HepG2 (cell line): ENCODE measurements around the gene CA14. TPM values are rescaled to one million over a fixed set of nuclear protein-coding genes. Genes with fewer than 3 reads are reported as not detected.
A peak's percentile ranks its signal among the peaks of the same experiment; 100 is the strongest.

Experiments used
- ARNTL ChIP-seq: sonication (generic); formaldehyde crosslinking; IDR thresholded peaks from 2 replicates; pipeline ENCODE4 v1.4.0; 2020; ENCODE audit warnings: mild to moderate bottlenecking, missing genetic modification reagents
- ETS1 ChIP-seq: sonication (generic); formaldehyde crosslinking; IDR thresholded peaks from 2 replicates; pipeline ENCODE4 v1.4.0; 2020; ENCODE audit warnings: missing genetic modification reagents
- FUBP1 ChIP-seq: sonication (generic); formaldehyde crosslinking; IDR thresholded peaks from 2 replicates; pipeline ENCODE4 v1.5.1; 2020; ENCODE audit warnings: missing genetic modification reagents, mild to moderate bottlenecking, borderline replicate concordance
- IKZF5 ChIP-seq: IDR thresholded peaks from 2 replicates; pipeline ENCODE4 v1.6.1; 2018; ENCODE audit warnings: missing genetic modification reagents, mild to moderate bottlenecking, missing compliant biosample characterization
- KMT2B ChIP-seq: IDR thresholded peaks from 2 replicates; pipeline ENCODE4 v1.6.1; 2016; ENCODE audit warnings: missing genetic modification reagents, missing compliant biosample characterization
- MAFF ChIP-seq: IDR thresholded peaks from 2 replicates; pipeline ENCODE4 v1.6.1; 2011; ENCODE audit warnings: low read depth, low read length, improper control_type of control experiment
- MAZ ChIP-seq, 2 experiments: sonication (generic) in 1 of 2; formaldehyde crosslinking in 1 of 2; IDR thresholded peaks; 2 replicates each; pipeline versions ENCODE4 v1.5.0 to v1.6.1; 2012 to 2020; ENCODE audit warnings: low read depth in 2 of 2, mild to moderate bottlenecking in 2 of 2, borderline replicate concordance in 1 of 2, improper control_type of control experiment in 1 of 2, low read length in 1 of 2, missing genetic modification reagents in 1 of 2, moderate library complexity in 1 of 2
- MNT ChIP-seq: fragments of 450-650 bp; IDR thresholded peaks from 2 replicates; pipeline ENCODE4 v1.6.1; 2016
- MTERF4 ChIP-seq: sonication (generic); formaldehyde crosslinking; IDR thresholded peaks from 2 replicates; pipeline ENCODE4 v1.8.0; 2023; ENCODE audit warnings: mild to moderate bottlenecking, missing genetic modification reagents
- NR2F6 ChIP-seq, 2 experiments: IDR thresholded peaks; 2 replicates each; pipeline ENCODE4 v1.6.1; 2016; ENCODE audit warnings: antibody characterized with exemption in 1 of 2, mild to moderate bottlenecking in 1 of 2
- POLR2A ChIP-seq, 2 experiments: IDR thresholded peaks; 2 replicates each; pipeline ENCODE4 v1.6.1; 2011; ENCODE audit warnings: low read depth in 2 of 2, low read length in 2 of 2, mild to moderate bottlenecking in 1 of 2, moderate library complexity in 1 of 2; ENCODE audit not compliant: insufficient read depth in 1 of 2
- RXRB ChIP-seq: IDR thresholded peaks from 2 replicates; pipeline ENCODE4 v1.6.1; 2016; ENCODE audit warnings: borderline replicate concordance, missing genetic modification reagents, missing compliant biosample characterization
- SKIL ChIP-seq: sonication (generic); formaldehyde crosslinking; IDR thresholded peaks from 2 replicates; pipeline ENCODE4 v1.8.0; 2022; ENCODE audit warnings: missing genetic modification reagents, mild to moderate bottlenecking, moderate library complexity, borderline replicate concordance
- SRF ChIP-seq: IDR thresholded peaks from 2 replicates; pipeline ENCODE4 v1.6.1; 2011; ENCODE audit warnings: mild to moderate bottlenecking, low read depth, low read length, moderate library complexity
- ZBTB7B ChIP-seq: sonication (generic); formaldehyde crosslinking; IDR thresholded peaks from 2 replicates; pipeline ENCODE4 v1.4.0; 2020; ENCODE audit warnings: missing genetic modification reagents
- ZNF180 ChIP-seq: sonication (generic); formaldehyde crosslinking; IDR thresholded peaks from 2 replicates; pipeline ENCODE4 v1.4.0; 2020; ENCODE audit warnings: low read depth, missing genetic modification reagents, borderline replicate concordance
- ZNF251 ChIP-seq: sonication (generic); formaldehyde crosslinking; IDR thresholded peaks from 2 replicates; pipeline ENCODE4 v1.9.0; 2021; ENCODE audit warnings: mild to moderate bottlenecking, missing genetic modification reagents
- ZNF580 ChIP-seq: IDR thresholded peaks from 2 replicates; pipeline ENCODE4 v1.6.1; 2016; ENCODE audit warnings: low read depth, borderline replicate concordance
- ZNF792 ChIP-seq: IDR thresholded peaks from 2 replicates; pipeline ENCODE4 v1.6.1; 2016
- polyA plus RNA-seq, 8 experiments: library from polyadenylated mRNA; depleted of rRNA in 3 of 8; stranded (reverse) in 7 of 8; unstranded in 1 of 8; fragments of >200 nt; fragmentation: Illumina TruSeq in 4 of 8; extraction: Trizol in 4 of 8; gene quantifications; 2 replicates each; pipeline versions ENCODE4 v1.2.1 to v1.2.3, GENCODE V29; 2011 to 2016; ENCODE audit warnings: low read depth in 4 of 8, missing spikeins in 1 of 8, mixed read lengths in 1 of 8; ENCODE audit not compliant: insufficient read depth in 1 of 8
- total RNA-seq, 5 experiments: library from RNA; depleted of rRNA; stranded (reverse); fragments of >200 nt; fragmentation: Illumina TruSeq; extraction: Trizol; gene quantifications; 2 replicates each; pipeline ENCODE4 v1.2.3, GENCODE V29; 2016; ENCODE audit warnings: low read depth in 1 of 5

The CA14 gene
- total and polyA plus RNA-seq, 2 of the 13 experiments (the other 11 are each of a cell fraction or from before 2014, with no cell fraction given), result 2.4 to 8.5 TPM

GRCh38 chr1:150235852-150236613, 21.5 kb upstream of the CA14 start, which contains the start of gene ANP32E (continued):
- peak; percentile 66; the same call in 1 of the 2 replicates for TF ChIP-seq ZNF251
- no peak for TF ChIP-seq FUBP1 (CRISPR knock-in tag)
- peak; percentile 81; the same call in 1 of the 2 replicates for TF ChIP-seq ARNTL
- TF ChIP-seq MNT, result peak; percentile 67
- TF ChIP-seq NR2F6 (IDR thresholded peaks at IDR 0.05), result no peak
- TF ChIP-seq NR2F6 (CRISPR knock-in tag; IDR thresholded peaks at IDR 0.05), result peak; percentile 57; the same call in 1 of the 2 replicates
- no peak for TF ChIP-seq ZNF180 (CRISPR knock-in tag)
- peak; percentile 34; the same call in 1 of the 2 replicates for TF ChIP-seq ZBTB7B
- peak; percentile 82 for TF ChIP-seq RXRB (CRISPR knock-in tag)
- TF ChIP-seq SKIL (CRISPR knock-in tag), result peak; percentile 76
- TF ChIP-seq IKZF5, result peak; percentile 47; the same call in 1 of the 2 replicates
- TF ChIP-seq SRF, result peak; percentile 5; the same call in 1 of the 2 replicates
- TF ChIP-seq KMT2B (CRISPR knock-in tag), result peak; percentile 82
- TF ChIP-seq ZNF792 (CRISPR knock-in tag), result peak; percentile 94
- TF ChIP-seq ZNF580 (CRISPR knock-in tag), result peak; percentile 91; the same call in 1 of the 2 replicates
- peak; percentile 93 to 96 for TF ChIP-seq POLR2A (IDR thresholded peaks at IDR 0.05; ENCODE audit: insufficient read depth in 1 of 2, low read depth in 2 of 2, low read length in 2 of 2)
- no peak for TF ChIP-seq MAFF
- TF ChIP-seq MAZ (IDR thresholded peaks at IDR 0.05; ENCODE audit: borderline replicate concordance, low read depth, low read length), result 0 out of 2 replicates have a peak, but pooled peaks have one; percentile 32
- peak; percentile 81; the same call in 1 of the 2 replicates for TF ChIP-seq MAZ (CRISPR knock-in tag; IDR thresholded peaks at IDR 0.05; ENCODE audit: low read depth)
- peak; percentile 56; the same call in 1 of the 2 replicates for TF ChIP-seq MTERF4
- peak; percentile 37 for TF ChIP-seq ETS1 (CRISPR knock-in tag)
